GM21515 (cell line): ENCODE results near the gene TEX38.
"Not testable (repeated sequence)": the region's sequence is repeated elsewhere in the genome, so short reads cannot be mapped to it uniquely, and the experiment has no call there.

ENCODE experiments used
- ATAC-seq: cut with Tn5 transposase; IDR thresholded peaks from one replicate; pipeline ENCODE4 v1.9.1; 2021; ENCODE audit not compliant: unreplicated experiment

TEX38 gene

DNA sequence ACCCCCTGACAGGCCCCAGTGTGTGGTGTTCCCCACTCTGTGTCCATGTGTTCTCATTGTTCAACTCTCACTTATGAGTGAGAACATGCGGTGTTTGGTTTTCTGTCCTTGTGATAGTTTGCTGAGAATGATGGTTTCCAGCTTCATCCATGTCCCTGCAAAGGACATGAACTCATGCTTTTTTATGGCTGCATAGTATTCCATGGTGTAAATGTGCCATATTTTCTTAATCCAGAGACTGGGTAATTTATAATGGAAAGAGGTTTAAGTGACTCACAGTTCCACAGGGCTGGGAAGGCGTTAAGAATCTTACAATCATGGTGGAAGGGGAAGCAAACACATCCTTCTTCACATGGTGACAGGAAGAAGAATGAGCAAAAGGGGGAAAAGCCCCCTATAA, 17.0 kb upstream of the TEX38 start:
- ATAC-seq: not testable (repeated sequence)

DNA sequence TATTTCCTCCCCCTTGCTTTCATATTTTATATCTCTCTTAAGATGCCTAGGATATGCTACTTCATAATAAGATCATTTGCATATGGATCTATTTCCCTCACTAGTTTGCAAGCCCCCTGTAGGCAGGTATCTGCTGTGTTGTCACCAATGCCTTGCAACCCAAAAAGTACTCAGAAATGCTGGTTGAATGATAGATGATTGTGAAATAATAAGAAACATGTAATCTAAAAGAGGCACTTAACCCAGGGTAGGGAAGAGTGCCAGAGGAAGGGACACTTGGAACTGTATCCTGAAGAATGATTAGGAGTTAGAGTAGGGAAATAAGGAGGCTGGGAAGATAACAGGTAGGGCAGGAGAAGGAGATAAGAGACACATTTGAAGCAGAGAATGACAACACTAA, 15.8 kb upstream of the TEX38 start:
- no peak for ATAC-seq

DNA sequence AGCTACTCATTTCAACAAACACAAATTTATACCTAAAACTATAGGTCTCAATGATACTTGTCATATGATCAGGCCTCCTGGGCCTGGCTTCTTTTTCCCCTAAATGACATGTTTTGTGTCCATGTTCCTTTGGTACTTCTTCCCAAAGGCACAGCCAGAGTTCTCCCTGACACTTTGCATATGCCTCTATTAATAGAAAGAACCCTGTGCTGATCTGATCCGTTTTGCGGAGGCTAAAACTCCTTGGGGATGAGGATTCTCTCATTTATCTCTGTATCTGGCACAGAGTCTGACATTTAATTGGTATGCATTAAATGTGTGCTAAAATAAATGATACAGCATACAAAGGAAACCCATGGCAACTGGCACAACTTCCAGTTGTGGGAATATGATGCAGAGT, 15.0 kb upstream of the TEX38 start:
- ATAC-seq: no peak

DNA sequence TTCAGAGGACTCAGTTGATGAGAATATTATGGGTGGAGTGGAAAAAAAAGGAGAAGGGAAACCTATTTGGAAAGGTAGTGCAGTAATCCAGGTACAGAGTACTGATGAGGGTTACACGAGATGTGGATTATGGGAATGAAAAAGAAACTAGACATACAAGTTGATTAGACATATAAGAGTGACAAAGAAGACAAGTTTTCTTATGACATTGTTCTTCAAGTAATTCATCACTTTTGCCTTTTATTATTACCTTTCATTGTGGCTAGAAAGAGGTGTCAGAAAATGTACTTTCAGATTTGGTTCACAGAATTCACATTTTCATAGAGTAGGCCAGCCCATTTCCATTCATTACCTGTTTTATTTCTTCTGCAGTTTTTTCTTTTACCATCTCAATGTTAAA, 13.9 kb upstream of the TEX38 start:
- ATAC-seq: no peak

DNA sequence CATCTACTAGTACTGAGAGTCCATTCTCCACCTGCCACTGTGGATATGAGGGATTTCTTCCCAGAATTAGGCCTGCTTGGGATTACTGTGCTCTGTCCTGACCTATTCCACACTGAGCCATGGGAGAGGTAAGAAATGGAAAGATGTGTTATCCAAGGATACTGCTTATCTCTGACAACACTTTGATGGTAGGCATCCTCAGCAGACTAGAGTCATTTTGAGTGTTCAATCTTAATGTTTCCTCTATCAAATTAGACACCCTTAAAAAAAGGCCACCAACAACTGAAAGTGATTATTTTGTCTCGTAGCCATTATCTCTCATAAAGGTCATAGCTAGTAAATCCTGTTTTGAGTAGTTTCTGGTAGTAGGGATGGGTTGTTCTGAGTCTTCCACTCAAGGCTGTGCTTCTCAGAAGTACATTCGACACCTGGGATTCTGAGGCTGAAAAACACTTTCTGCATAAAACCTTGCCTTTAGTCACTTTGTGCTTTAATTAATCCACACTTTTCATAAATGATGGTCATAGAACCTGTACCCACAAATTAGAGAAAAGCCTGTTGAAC, 12.3 kb upstream of the TEX38 start:
- peak; percentile 34 for ATAC-seq

DNA sequence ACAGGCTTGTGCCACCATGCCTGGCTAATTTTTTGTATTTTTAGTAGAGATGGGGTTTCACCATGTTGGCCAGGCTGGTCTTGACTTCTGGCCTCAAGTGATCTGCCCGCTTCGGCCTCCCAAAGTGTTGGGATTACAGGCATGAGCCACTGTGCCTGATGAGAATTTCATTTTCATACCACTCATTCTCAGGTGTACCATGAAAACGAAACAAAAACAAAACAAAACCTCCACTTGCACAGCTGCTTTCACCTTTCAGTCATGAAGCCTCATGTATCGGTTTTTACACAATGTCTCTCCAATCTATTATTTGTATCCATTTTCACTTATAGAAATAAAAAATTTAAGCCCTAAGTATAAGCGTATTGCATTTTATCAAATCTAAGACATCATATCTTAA, 11.5 kb upstream of the TEX38 start:
- ATAC-seq: peak; percentile 83

DNA sequence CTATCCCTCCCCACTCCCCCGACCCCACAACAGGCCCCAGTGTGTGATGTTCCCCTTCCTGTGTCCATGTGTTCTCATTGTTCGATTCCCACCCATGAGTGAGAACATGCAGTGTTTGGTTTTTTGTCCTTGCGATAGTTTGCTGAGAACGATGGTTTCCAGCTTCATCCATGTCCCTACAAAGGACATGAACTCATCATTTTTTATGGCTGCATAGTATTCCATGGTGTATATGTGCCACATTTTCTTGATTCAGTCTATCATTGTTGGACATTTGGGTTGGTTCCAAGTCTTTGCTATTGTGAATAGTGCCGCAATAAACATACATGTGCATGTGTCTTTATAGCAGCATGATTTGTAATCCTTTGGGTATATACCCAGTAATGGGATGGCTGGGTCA, 8.7 kb upstream of the TEX38 start:
- not testable (repeated sequence) for ATAC-seq

DNA sequence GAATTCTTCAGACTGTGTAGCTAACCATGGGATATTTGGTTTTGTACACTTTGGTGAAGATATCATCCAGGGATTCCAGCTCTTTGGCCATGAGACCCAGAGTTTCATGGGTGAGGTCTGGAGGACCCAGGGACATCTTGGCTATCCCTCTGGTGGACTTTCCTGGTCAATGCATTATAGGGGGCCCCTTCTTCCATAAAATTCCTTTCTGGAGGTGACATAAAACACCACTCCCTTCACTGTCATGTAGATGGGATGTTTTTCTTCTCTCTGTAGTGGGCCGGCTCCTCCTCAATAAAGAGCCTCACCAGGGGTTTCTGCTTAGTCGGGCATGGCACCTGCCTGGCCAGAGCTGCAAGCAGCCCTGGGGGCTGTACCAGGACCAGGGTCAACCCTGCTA, 5.7 kb upstream of the TEX38 start:
- ATAC-seq: no peak

DNA sequence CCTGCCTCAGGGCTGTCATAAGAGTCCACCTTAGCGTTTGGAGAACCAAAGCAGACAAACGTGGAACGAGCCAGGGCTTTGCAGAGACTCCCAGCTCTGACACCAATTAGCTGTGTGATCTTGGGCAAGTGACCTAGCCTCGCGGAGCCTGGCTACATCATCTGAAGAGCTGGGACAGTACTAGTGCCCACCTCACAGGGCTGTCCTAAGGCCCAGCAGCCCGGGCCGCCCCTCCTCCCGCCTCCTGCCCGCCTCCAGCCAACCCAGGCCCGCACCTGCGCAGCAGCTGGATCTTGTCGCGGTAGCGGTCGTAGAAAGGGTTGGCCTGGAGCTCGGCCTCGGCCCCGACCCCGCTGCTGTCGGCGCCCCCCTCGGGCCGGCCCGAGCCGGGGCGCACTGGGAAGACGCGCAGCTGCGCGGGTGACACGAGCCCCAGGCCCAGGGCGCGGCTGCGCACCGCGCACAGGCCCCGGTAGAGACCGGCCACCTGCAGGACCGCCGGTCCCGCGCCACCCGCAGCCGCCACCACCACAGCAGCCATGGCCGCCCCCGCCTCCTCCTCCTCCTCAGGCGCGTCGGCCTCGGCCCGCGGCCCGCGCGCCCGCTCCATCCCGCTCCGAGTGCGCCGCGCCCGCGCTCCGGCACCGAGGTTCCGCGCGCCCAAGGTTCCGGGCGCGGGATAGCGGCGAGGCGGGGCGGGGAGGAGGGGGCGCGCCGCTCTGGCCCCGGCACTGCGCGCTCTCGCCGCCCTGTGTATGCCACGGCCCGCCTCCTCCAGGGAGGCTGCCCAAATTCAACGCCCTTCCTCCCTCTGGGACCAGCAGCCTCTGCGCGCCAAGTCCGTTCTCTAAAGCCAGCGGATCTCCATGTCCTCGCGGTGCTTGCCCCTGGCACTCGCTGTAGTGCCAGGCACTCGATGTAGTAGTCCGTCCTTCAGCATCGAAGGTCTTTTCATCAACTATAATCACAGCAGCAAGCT, 3.6 kb upstream of the TEX38 start, which contains the start of gene ATPAF1:
Gene ATPAF1, minus strand, starts transcription at position 583 of the 979 bp plus-strand sequence. Its CDS starts 42 bp downstream, at position 541.
- peak; percentile 75 for ATAC-seq

DNA sequence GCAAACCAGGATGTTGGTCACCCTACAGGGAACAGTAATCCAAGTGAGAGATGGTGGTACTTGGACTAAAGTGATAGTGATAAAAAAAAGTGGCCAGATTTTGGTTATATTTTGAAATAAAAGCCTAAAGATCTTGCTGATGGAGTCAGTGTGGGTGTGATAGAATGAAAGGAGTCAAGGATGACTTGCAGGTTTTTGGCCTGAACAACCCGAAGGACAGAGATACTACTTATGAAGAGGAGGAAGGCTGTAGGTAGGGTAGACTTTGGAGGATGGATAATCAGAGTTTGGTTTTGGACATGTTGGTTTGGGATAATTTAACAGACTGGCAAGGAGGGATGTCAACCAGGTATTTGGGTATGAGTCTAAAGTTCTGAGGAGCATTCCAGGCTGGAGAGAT, 1.5 kb upstream of the TEX38 start:
- no peak for ATAC-seq

DNA sequence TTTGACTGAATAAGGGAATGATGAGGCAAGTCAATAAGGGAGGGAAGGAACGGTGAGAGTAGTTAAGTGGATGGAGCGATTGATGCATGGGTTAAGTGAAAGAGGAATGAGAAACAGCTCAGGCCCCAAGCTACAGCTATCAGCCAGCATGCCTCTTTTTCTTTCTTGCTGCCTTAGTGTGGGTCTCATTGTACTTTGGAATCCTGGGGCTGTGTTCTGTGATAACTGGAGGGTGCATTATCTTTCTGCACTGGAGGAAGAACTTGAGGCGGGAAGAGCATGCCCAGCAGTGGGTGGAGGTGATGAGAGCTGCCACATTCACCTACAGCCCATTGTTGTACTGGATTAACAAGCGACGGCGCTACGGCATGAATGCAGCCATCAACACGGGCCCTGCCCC, 1.0 kb downstream of the TEX38 start:
- ATAC-seq: no peak

DNA sequence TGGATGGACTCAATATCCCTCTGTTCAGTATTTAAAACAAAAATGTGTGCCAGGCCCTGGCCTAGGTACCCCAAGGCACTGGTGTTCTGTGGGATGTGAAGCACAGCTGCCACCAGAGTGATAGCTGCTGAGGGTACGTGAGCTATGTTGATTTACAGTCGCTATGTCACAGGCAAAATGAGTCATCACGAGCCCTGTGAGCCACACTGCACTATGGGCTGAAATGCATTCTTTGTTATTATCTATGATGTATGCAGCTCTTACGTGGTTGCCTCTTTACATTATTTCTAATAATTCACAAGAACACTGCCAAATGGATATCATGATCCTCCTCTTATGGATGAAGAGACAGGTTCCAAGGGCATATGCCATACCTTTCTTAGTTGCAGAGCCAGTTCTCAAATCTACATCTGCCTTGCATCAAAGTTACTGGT, 2.1 kb downstream of the TEX38 start:
- ATAC-seq: no peak

DNA sequence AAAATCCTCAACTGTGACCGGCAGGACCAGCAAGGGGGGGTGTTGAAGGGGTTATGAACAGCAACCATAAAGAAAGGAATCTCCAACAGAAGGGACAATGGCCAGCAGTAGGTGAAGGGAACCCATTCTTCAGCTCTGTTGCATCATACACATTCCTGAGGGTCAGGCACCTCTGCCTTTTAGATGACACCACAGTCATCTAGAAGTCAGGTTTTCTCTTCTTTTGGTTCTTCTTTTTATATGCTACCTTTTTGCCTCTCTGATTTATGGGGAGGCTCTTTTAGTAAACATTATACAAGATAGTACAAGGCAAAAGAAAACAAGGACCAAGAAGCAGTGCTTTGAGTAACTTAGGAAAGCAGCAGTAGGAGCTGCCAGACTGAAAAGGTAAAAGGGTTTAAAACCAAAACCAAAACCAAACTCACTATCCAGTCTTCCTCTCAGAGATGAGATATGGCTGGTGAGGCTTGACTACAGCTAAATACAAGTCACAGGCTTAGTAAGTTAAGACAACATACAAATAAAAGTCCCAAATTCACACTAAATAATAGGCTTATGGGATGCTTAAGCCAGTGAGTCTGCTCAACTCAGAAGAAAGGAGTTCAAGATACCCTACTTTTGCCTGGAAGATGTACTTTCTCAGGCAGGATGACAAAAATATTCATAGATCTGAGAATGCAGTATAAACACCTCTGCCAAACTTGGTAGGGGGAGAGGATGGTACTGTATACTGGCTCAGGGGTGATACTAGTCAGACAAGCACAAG, 4.1 kb downstream of the TEX38 start:
- peak; percentile 55 for ATAC-seq

DNA sequence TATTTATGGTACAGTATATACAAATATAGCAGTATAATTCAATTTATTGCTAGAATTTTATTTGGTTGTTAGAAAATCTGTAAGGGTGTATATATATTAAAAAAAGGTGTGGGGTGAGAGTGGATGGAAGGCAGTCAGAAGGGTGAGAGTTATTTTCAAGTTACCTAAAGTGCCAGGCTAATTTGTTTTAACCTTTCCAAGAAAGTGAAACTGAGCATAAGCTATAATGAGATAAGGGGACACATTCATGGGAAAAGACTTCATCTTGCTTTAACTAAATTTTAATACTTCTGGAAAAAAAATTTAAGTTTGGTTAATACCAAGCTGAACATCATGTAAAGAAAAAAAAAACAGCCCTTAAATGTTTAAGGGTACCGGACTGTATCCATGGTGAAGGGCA, 4.9 kb downstream of the TEX38 start:
- no peak for ATAC-seq

DNA sequence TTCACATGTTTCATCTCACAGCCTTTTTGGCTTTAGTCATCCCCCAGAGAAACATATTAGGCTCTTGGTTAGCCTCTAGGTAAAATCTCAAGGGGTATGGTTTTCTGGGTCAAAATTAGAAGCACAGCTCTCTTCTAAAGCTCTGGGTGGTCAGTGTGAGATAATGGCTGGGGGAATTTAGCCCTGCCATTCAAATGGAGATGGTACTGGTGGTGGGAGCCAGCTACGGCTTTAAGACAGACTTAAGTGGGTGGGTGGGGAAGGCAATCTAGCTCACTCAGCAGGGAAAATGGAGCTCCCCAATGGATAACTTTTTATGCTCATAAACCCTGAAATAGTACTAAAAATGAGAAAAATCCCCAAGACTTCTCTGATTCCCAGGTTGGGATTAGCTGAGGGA, 5.7 kb downstream of the TEX38 start:
- no peak for ATAC-seq

DNA sequence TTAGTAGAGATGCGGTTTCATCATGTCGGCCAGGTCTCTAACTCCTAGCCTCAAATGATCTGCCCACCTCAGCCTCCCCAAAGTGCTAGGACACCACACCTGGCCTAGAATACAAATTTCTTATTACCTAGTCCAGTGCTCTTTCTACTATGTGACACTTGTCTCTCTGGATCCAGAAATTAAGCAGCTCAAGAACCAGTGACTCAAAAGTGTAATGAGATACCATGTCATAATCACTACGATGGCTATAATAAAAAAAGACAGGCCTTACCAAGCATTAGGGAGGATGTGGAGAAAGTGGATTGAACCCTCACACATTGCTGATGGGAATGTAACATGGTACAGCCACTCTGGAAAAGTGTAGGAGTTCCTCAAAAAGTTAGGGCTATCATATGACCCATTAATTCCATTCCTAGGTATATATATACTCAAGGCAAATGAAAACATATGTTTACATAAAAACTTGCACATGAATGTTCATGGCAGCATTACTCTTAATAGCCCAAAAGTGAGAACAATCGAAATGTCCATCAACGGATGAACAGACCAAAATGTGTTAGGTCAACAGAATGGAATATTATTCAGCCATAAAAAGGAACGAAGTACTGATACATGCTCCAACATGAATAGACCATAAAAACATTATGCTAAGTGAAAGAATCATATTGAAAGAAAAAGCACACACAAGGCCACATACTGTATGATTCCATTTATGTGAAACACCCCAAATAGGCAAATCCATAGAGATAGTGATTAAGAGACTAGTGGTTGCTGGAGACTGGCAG, 8.3 kb downstream of the TEX38 start:
- no peak for ATAC-seq

DNA sequence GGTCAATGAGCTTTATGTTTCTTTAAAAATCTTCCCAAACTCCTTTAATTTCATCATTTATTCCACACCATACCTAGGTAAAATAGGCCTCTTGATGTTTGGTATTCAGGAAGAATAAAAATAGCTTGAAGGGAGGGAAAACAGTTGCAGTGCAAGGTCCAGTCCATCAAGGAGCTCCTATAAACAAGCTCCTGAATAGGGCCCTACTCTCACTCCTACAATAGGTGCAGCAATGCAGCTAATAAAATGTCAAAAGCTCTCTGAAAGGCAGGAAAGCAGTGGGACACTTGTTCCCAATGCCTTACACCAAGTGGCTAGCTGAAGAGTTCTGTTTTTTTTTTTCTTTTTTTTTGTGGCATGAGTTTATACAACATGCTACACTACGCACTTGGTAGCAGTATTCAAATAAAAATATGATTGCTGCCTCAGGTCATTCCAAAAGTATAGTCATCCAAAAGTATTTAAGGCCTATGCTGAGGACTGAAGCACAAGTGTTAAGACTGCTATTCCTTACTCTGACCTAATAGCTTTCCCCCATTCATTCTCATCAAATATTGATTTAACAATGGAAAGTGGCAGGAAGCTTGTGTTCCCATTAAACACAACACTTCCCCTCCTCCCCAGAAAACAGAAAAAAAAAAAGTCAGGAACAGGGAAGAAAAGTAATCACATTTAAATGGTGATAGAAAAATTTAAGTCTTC, 9.8 kb downstream of the TEX38 start:
- no peak for ATAC-seq

DNA sequence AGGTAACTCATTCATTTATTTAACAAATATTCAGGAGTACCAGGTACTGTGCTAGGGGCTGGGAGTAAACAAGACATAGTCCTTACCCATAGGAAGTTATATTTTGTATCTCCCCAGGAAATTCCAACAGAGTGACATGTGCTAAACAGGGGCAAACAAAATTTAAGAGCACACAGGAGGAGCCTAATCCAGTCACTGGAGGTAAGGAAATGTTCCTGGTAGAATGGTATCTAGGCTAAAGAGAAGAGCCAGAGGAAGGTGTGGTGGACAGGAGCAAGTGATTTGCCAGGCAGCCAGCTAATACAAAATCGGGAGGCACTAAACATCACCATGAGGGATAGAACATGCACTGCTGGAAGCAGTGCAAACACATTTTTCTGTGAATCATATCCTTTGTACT, 10.4 kb downstream of the TEX38 start:
- ATAC-seq: no peak

DNA sequence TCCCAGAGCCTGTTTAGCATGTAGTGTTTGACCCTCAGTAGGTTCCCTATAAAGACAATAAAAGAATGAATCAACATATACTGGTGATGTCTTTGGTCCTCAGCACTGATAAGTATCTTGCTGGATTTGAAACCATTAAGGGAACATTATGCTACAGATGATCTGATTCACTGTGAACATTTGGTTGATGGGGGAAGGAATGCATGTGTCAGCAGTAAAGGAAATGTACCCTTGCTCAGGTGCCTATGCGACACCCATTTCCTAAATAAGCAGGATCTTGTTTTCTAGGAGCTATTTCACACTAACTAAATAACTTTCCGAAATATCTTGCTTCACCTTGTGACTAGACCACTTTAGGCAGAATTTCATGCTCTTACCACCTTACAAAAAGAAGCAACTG, 13.0 kb downstream of the TEX38 start:
- no peak for ATAC-seq

DNA sequence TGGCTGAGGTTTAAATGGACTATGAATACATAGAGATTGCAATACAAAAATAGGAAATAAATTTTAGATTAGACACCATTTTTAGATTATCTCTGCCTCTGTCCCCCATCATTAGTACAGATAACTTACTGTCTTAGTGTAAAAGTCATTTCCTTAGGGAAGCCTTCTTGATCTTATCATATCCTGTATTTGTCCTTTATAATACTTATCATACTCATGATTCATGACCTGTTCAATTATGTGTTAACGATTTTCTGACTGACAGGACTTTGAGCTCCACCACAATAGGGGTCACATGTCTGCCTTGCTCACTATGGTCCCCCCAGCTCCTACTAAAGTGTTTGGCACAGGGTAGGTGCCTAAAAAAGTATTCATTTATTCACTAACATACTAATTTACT, 14.6 kb downstream of the TEX38 start:
- no peak for ATAC-seq
